HFF-Myc (cell line): ENCODE results near the gene TMEM141.

Experiments used
- DNase-seq: peaks from one replicate; pipeline ENCODE4 v3.0.0-alpha.2; 2011; ENCODE audit warnings: low read depth; ENCODE audit errors: extremely low read depth
- H3K4me3 ChIP-seq: replicated peaks from 2 replicates; pipeline ENCODE4 v1.5.1; 2011; ENCODE audit warnings: low read depth, mild to moderate bottlenecking, control low read depth, low read length
- TF ChIP-seq, protein P1 (sequence below): IDR thresholded peaks from 2 replicates; pipeline ENCODE4 v1.5.1; 2012; ENCODE audit warnings: mild to moderate bottlenecking, low read depth, low read length, control low read depth; ENCODE audit errors: missing control alignments

Gene TMEM141

GRCh38 chr9:136746155-136746490, 45.0 kb upstream of the TMEM141 start:
- no peak for DNase-seq
- TF ChIP-seq, protein P1, sequence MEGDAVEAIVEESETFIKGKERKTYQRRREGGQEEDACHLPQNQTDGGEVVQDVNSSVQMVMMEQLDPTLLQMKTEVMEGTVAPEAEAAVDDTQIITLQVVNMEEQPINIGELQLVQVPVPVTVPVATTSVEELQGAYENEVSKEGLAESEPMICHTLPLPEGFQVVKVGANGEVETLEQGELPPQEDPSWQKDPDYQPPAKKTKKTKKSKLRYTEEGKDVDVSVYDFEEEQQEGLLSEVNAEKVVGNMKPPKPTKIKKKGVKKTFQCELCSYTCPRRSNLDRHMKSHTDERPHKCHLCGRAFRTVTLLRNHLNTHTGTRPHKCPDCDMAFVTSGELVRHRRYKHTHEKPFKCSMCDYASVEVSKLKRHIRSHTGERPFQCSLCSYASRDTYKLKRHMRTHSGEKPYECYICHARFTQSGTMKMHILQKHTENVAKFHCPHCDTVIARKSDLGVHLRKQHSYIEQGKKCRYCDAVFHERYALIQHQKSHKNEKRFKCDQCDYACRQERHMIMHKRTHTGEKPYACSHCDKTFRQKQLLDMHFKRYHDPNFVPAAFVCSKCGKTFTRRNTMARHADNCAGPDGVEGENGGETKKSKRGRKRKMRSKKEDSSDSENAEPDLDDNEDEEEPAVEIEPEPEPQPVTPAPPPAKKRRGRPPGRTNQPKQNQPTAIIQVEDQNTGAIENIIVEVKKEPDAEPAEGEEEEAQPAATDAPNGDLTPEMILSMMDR, result no peak

DNA sequence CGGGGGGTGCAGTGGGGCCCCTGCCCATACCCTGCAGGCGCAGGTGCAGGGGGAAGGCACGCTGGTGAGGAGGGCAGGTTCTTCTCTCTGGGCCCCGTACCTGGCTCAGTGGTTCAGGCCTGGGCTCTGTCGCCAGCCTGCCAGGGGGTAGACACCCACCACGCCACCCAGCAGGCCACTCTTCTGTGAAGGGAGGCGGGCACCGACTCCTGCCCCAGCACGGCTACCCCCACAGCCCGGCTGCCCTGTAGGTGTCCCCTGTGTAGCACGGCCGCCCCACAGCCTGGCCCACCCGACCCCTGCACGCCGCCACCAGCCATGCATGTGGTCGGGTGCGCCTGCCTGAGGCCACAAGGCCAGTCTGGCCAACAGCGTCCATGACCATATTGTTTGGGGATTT, 44.5 kb upstream of the TMEM141 start:
- no peak for DNase-seq
- TF ChIP-seq, protein P1, result no peak
- no peak overlapping the region for H3K4me3 ChIP-seq

More at GRCh38 chr9:136746155-136746490, 45.0 kb upstream of the TMEM141 start:
- no peak overlapping the region for H3K4me3 ChIP-seq

DNA sequence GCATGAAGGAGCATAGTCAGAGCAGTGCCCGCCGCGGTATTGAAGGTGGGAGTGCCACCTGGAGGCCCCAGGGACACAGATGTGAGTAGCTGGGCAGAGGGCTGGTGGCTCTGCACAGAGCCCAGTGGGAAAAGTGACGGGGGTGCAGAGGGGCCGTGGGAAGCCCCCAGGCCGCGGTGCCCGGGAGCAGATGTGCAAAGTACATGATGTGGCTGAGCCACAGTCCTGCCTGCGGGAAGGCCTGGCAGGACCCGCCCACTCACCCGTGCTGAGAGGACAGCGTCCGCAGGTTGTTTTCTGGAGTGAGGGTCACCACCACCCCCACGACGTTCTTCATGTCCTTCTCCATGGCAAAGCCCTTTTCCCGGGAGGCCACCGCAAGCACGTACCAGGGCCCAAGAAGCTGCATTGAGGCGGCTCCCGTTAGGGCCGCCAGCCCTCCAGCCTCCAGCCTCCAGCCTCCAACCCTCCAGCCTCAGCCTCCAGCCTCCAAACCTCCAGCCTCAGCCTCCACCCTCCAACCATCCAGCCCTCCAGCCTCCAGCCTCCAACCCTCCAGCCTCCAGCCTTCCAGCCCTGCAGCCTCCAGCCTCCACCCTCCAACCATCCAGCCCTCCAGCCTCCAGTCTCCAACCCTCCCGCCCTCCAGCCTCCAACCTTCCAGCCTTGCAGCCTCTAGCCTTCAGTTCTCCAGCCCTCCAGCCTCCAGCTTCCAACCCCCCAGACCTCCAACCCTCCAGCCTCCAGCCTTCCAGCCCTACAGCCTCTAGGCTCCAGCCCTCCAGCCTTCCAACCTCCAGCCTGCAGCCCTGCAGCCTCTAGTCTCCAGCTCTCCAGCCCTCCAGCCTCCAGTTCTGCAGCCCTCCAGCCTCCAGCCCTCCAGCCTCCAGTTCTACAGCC, 43.7 kb upstream of the TMEM141 start:
- H3K4me3 ChIP-seq, result no peak overlapping the region
- DNase-seq, result no peak
- TF ChIP-seq, protein P1, result no peak

- DNase-seq, result no peak
- TF ChIP-seq, protein P1, result no peak
These were observed 42.9 kb upstream of the TMEM141 start, which contains the start of gene LCN6 for GRCh38 chr9:136748201-136748600. Gene LCN6 (minus strand): TSS chr9:136748525. CDS start chr9:136748483, 42 bp downstream.

DNA sequence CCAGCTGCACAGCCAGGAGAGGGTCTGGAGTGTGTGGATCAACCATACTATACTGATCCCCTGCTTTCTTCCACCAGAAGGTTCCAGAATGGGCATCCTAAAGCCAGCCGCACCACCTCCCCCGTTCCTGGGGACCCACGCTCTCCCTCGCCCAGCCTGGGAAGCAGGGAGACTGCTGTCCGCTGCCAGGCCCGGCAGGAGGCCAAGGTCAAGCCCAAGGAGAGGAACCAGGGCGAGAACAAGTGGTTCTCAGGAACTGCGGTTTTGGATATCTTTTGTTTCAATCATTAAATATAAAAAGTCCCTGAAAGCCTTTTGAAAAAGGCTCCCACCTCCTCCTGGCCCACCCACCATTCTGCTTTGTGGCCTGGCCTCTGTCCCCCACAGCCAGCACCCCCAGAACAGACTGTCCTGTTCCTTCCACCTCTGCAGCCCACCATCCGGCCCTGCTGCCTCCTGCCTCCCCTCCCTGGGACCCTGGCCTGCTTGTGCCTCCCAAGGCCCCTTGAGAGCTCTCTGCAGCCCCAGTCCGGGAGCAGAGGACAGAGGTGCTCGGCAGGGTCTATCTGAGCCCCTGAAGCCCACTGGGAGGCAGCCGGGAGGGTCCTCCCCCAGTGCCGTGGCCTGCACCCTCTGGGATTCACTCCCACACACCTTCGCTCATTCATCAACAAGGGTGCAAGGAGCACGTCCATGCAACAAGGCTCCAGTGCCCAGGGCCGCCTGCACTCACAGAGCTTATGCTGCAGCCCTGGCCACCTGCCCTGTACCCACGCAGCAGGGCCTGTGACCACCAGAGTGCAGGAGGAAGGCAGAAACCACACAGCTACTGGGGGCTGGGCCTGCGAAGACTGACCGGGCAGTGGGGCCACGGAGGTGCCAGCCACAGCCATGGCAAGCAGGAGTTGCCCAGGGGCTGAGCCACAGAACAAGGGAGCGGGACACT, 42.2 kb upstream of the TMEM141 start:
- H3K4me3 ChIP-seq, result no peak overlapping the region

More at GRCh38 chr9:136748201-136748600, 42.9 kb upstream of the TMEM141 start, which contains the start of gene LCN6:
- H3K4me3 ChIP-seq, result no peak within 1 kb of the TSS

GRCh38 chr9:136750526-136750925, 40.6 kb upstream of the TMEM141 start:
- TF ChIP-seq, protein P1, result no peak
- H3K4me3 ChIP-seq, result no peak overlapping the region
- DNase-seq, result no peak

More for the DNA sequence above, 42.2 kb upstream of the TMEM141 start:
- TF ChIP-seq, protein P1, result no peak
- DNase-seq, result no peak
